Measurements from ENCODE around the gene ELSPBP1.
"Not testable (repeated sequence)": the region's sequence is repeated elsewhere in the genome, so short reads cannot be mapped to it uniquely, and the experiment has no call there.

The ELSPBP1 gene

DNA sequence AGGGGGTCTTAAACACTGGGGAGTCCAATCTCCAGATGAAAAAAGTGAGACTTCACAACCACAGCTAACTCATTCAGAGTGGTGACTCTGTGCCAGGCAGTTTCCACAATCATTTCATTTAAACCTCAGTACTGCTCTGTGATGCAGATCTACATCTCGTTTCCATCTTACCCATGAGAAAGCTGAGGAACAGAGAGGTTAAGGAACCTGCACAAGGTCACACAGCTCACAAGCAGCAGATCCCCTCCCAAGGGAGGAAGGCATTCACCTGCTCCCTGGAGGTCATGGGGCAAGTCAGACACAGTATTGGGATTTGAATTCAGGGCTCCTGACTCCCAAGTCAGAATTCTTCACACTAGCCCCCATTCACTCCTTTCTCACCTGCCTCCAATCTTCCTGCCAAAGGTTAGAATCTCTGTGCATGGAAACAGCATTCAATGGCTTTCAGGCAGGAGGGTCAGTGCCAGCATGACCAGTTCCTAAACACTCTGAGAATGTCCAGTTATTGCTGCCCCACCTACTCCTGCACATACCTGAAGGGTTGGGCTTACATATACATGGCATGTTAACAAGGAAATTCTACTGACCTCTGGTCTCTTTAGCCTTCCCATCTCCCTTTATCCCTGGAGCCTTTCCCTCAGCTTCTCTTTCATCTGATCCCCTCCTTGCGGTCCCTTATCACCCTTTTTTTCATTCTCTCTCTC lies 47.6 kb downstream of the ELSPBP1 start:
- no peak for DNase-seq (ENCODE audit: low spot score)

DNA sequence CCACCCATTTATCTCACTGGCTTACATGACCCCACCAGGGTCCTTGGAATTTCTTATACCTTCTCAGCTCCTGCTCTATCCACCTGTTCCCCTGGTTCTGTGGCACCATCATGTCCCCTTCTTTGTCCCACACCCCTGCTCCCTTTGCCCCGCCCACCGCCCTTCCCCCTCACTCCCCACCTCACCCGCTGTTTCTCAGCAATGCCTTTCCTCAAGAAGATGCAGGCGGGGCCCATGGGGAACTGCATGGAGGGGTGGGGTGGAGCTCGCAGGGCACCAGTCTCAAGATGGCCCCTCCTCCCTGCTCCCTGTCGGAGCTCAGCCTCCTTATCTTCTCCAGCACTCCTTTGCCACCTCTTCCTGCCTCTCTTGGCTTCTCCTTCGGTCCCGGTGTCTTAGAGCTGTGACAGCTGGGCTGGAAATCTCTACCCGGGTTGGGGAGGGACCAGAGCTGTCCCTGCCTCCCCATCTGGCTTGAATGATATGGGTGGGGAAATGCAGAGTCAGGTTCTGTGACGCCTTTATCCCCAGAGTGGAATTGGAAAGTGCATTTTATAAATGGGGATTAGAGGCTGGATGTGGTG lies 49.3 kb downstream of the ELSPBP1 start, which contains the start of gene CABP5:
Gene CABP5, minus strand, starts transcription at position 405 of the 584 bp plus-strand sequence. Its CDS starts 157 bp downstream, at position 248.
- DNase-seq (ENCODE audit: low spot score) = no peak

DNA sequence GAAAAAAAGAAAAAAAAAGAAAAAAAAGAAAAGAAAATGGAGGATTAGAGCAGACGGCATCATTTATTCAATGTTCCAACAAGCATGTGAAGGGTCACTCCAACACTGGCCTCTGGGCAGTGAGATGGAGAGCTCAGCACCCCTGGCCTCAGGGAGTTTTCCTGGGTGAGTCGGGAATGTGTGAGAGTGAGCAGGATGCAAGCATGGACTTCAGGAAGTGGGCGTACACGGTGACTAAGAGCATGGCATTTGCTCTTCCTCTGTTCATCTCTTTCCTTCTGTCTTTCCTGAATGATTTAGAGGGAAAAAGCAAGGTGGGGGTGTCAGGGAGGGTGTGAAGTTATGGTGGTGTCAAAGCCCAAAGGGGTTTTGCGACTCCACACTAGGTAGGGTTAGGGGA lies 50.1 kb downstream of the ELSPBP1 start:
- DNase-seq (ENCODE audit: low spot score) = no peak

DNA sequence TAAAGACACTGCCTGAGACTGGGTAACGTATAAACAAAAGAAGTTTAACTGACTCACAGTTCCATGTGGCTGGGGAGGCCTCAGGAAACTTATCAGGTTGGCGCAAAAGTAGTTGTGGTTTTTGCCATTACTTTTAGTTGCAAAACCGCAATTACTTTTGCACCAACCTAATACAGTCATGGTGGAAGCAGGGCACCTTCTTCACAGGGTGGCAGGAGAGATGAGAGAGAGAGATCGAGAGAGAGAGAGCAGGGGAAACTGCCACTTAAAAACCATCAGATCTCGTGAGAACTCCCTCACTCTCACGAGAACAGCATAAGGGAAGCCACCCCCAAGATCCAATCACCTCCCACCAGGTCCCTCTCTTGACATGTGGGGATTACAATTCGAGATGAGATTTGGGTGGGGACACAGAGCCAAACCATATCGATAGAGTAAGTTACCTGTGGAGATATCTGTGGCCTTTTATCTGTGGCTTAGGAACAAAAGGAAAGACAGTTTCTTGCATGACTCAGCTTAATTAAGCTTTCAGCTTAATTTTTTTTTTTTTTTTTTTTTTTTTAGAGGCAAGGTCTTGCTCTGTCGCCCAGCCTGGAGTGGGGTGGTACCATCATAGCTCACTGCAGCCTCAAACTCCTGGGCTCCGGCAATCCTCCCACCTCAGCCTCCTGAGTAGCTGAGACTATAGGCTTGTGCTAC lies 57.1 kb downstream of the ELSPBP1 start:
- DNase-seq (ENCODE audit: low spot score) = no peak

DNA sequence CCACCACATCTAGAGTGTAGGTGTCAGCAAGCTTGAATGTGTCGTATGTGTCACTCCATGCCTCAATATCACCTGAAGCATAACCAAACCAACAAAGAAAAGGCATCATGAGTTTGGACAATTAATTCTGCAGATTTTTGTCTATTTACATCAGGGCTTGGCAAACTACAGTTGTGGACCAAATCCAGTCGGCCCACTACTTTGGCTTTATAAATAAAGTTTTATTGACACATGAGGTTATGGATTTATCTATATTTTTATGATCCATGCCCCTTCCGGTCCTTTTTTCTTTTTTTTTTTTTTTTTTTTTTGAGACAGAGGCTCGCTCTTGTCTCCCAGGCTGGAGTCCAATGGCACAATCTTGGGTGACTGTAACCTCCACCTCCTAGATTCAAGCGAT lies 58.6 kb downstream of the ELSPBP1 start:
- DNase-seq (ENCODE audit: low spot score) = no peak

DNA sequence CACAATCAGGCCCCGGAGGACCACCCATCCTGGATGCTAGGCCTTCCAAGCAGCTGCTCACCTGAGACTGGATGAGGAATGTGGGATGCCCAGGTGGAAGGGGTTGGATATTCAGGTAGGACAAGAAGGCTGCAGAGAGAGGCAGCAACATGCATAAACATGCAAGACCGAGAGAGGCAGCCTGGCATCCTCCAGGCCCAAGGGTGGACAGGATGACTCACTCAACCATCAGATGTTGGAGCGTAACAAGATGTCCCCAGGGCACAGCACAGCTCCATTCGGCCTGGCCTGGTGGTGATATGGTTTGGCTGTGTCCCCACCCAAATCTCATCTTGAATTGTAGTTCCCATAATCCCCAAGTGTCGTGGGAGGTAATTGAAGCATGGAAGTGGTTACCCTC lies 59.4 kb downstream of the ELSPBP1 start:
- DNase-seq (ENCODE audit: low spot score) = no peak

DNA sequence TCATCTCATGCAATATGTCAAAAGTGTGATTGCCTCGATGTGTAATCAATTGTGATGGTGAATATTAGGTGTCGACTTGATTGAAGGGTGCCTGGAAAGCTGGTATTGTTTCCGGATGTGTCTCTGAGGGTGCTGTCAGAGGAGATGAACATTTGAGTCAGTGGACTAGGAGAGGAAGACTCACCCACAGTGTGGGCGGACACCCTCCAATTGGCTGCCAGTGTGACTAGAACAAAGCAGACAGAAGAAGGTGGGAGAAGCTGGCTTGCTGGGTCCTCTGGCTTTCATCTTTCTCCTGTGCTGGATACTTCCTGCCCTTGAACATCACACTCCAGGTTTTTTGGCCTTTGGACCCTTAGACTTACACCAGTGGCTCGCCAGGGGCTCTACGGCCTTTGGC lies 64.9 kb downstream of the ELSPBP1 start:
- no peak for DNase-seq (ENCODE audit: low spot score)

DNA sequence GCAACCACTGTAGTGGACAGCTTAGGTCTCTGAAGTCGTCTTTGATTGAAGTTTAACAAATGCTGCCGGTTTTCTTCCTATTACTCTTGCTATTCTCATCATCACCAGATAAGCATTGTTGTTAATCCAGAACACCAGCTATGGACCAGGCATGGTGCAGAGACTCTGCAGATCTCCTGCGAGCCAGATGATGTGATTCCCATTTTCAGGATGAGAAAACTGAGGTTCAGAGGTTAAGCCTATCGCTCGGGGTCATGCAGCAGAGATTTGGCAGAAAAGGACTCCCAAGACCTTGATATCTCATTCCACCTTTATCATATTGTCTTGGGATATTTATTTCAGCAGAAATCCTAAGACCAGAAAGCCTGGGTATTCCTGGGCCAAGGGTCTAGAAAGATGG lies 65.9 kb downstream of the ELSPBP1 start:
- no peak for DNase-seq (ENCODE audit: low spot score)

DNA sequence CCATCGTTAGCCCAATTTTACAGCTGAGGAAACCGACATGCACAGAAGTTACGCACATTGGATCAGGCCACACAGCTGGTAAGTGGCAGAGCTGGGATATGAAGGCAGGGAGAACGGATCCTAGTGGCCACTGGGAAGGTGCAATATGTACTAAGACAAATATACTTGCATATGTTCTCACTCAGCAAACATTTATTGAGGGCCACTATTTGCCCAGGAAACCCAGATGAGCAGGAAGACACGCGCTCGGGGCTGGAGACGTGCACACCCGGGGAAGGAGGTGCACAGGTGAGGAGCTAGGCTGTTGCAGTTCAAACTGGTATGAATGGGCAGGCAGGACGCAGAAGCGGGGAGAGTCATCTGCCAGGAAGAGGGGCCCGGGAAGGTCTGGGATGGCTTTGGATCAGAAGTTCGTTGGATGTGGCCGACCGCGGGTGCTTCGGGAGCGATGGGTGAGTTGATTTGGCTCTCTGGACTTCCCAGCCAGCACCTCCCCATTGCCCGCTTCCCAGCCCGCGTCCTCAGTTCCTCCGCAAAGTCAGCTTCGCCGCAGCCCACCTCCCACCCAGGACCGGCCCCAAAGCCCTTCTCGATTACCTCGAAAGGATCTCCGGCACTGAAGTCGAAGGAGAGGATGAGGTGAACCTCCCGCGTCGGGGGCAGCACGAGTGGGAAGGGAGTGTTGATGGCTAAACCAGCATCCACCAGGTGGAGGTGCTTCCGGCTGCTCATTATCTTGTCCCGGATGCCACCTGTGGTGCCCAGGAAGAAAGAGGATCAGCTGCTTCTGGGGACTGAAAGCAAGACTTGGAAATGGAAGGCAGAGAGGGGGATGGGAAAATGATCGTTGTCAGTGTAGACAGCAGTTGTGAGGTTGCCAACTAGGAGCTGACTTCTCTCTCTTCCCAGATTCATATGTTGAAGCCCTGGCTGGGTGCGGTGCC lies 67.2 kb downstream of the ELSPBP1 start:
- no peak for DNase-seq (ENCODE audit: low spot score)

DNA sequence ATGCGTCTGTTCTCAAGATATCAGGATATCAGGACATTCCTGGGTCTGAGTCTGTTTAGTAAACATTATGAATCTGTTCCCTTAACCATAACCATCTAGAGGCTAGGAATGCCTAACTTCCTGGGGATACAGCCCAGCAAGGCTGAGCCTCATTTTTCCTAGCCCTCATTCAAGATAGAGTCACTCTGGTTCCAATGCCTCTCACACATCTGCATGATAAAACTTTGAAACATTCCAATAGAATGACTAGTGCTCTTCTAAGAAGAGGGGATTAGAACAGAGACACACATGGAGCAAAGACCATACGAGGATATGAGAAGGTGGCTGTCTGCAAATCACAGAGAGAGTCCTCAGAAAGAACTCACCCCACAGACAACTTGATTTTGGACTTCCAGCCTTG lies 70.1 kb downstream of the ELSPBP1 start:
- DNase-seq (ENCODE audit: low spot score) = no peak

DNA sequence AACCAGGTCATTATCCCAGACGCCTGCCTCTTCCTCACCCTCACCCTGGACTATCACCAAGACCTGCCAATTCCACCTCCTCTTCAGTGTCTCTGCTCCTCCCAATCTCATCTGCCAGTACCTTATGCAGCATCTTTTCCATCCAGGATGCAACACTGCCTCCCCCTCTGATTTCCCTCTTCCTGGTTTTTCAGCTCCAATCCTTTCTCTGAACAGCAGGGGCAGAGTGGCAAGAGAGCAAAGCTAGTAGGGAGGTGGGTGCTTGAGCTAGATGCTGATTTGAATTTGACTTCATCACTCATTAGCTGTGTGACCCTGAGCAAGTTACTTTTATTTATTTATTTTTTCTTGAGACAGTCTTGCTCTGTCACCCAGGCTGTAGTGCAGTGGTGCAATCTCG lies 75.0 kb downstream of the ELSPBP1 start:
- DNase-seq (ENCODE audit: low spot score) = no peak

DNA sequence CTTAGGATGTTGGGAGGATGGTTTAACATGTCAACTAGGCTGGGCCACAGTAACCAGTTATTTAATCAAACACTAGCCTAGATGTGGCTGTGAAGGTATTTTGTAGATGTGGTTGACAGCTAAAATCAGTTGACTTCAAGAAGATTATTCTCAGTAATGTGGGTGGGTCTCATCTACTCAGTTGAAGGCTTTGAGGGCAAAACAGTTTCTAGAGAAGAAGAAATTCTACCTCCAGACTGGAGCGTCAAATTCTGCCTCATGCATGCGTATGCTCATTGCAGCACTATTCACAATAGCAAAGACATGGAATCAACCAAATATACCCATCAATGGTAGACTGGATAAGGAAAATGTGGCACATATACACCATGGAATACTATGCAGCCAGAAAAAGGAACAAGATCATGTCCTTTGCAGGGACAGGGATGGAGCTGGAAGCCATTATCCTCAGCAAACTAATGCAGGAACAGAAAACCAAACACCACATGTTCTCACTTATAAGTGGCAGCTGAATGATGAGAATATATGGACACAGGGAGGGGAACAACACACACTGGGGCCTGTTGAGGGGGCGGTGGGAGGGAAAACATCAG lies 75.8 kb downstream of the ELSPBP1 start:
- DNase-seq (ENCODE audit: low spot score) = not testable (repeated sequence)

Data from pons (tissue), 1 donor.